CD14-positive monocyte (primary cell): ENCODE results near the gene RBPJL. TPM values are rescaled to one million over a fixed set of nuclear protein-coding genes. Genes with fewer than 3 reads are reported as not detected.

Experiments used
- DNase-seq, 3 donors: peaks; one replicate each; pipeline ENCODE4 v3.0.0-alpha.2; 2011 to 2022
- H2AFZ ChIP-seq: 2 replicates; pipeline ENCODE4 v1.6.0; 2012; ENCODE audit warnings: mild to moderate bottlenecking, low read depth, low read length, inconsistent platforms; ENCODE audit not compliant: insufficient read depth, poor library complexity, severe bottlenecking
- H3K27ac ChIP-seq, 2 donors: 1 replicate in 1 of 2; 2 replicates in 1 of 2; pipeline ENCODE4 v1.5.1; 2012 to 2013; ENCODE audit warnings: low read length in 2 of 2, control low read depth in 1 of 2, inconsistent platforms in 1 of 2, low read depth in 1 of 2, mild to moderate bottlenecking in 1 of 2
- H3K27me3 ChIP-seq, 2 donors: one replicate each; pipeline versions ENCODE4 v1.6.0 to v1.6.1; 2011 to 2013; ENCODE audit warnings: low read length in 2 of 2; ENCODE audit not compliant: control insufficient read depth in 2 of 2, insufficient read depth in 2 of 2
- H3K36me3 ChIP-seq, 2 donors: replicated peaks in 1 of 2; 1 replicate in 1 of 2; 2 replicates in 1 of 2; pipeline versions ENCODE4 v1.5.1 to v1.6.1; 2012 to 2013; ENCODE audit warnings: low read length in 2 of 2, control low read depth in 1 of 2, inconsistent platforms in 1 of 2, mild to moderate bottlenecking in 1 of 2; ENCODE audit not compliant: insufficient read depth in 2 of 2, control insufficient read depth in 1 of 2
- H3K4me1 ChIP-seq, 2 donors: 1 replicate in 1 of 2; 2 replicates in 1 of 2; pipeline versions ENCODE4 v1.5.1 to v1.6.1; 2012 to 2013; ENCODE audit warnings: low read length in 2 of 2, control low read depth in 1 of 2, inconsistent platforms in 1 of 2, mild to moderate bottlenecking in 1 of 2, moderate library complexity in 1 of 2; ENCODE audit not compliant: insufficient read depth in 2 of 2, control insufficient read depth in 1 of 2
- H3K4me2 ChIP-seq: replicated peaks from 2 replicates; pipeline ENCODE3; 2012; ENCODE audit warnings: low read length, moderate library complexity, mild to moderate bottlenecking; ENCODE audit not compliant: poor library complexity, severe bottlenecking; ENCODE audit errors: extremely low read depth
- H3K4me3 ChIP-seq, 3 experiments: fragments of 200-600 bp in 1 of 3; sonication (generic) in 1 of 3; replicated peaks in 1 of 3; 1 replicate in 2 of 3; 2 replicates in 1 of 3; pipeline ENCODE4 v1.5.1; 2011 to 2013; ENCODE audit warnings: low read length in 3 of 3, mild to moderate bottlenecking in 3 of 3, control low read depth in 2 of 3, low read depth in 2 of 3, inconsistent platforms in 1 of 3, moderate library complexity in 1 of 3
- H3K79me2 ChIP-seq: 2 replicates; pipeline ENCODE4 v1.6.0; 2012; ENCODE audit warnings: mild to moderate bottlenecking, control low read depth, inconsistent platforms, low read length, moderate library complexity; ENCODE audit not compliant: insufficient read depth
- H3K9ac ChIP-seq: 2 replicates; pipeline ENCODE4 v1.6.0; 2017; ENCODE audit warnings: low read length, mild to moderate bottlenecking; ENCODE audit not compliant: insufficient read depth, poor library complexity, severe bottlenecking
- H3K9me3 ChIP-seq, 2 donors: replicated peaks in 1 of 2; 1 replicate in 1 of 2; 2 replicates in 1 of 2; pipeline versions ENCODE4 v1.5.1 to v1.6.1; 2012 to 2013; ENCODE audit warnings: low read length in 2 of 2, control low read depth in 1 of 2; ENCODE audit not compliant: control insufficient read depth in 1 of 2, insufficient read depth in 1 of 2
- H4K20me1 ChIP-seq: 2 replicates; pipeline ENCODE4 v1.6.0; 2012; ENCODE audit warnings: mild to moderate bottlenecking, low read length, control low read depth, moderate library complexity; ENCODE audit not compliant: insufficient read depth
- H3K27ac Mint-ChIP-seq, 7 donors: one replicate each; pipeline ENCODE4 v1.8.0; 2020; ENCODE audit warnings: mild to moderate bottlenecking in 7 of 7, mixed read lengths in 7 of 7, moderate library complexity in 6 of 7, inconsistent platforms in 2 of 7
- H3K27me3 Mint-ChIP-seq, 3 donors: one replicate each; pipeline ENCODE4 v1.8.0; 2021 to 2022; ENCODE audit warnings: low read depth in 3 of 3, mild to moderate bottlenecking in 3 of 3, mixed read lengths in 3 of 3, moderate library complexity in 3 of 3, inconsistent platforms in 1 of 3
- H3K36me3 Mint-ChIP-seq, 2 donors: one replicate each; pipeline ENCODE4 v1.8.0; 2020; ENCODE audit warnings: mixed read lengths in 2 of 2, inconsistent platforms in 1 of 2, mild to moderate bottlenecking in 1 of 2
- H3K4me1 Mint-ChIP-seq: one replicate; pipeline ENCODE4 v1.8.0; 2020; ENCODE audit warnings: mild to moderate bottlenecking, mixed read lengths
- H3K4me3 Mint-ChIP-seq, 2 donors: one replicate each; pipeline ENCODE4 v1.8.0; 2020; ENCODE audit warnings: mild to moderate bottlenecking in 2 of 2, mixed read lengths in 2 of 2, moderate library complexity in 1 of 2
- H3K9me3 Mint-ChIP-seq, 7 donors: one replicate each; pipeline ENCODE4 v1.8.0; 2020 to 2022; ENCODE audit warnings: mixed read lengths in 7 of 7, mild to moderate bottlenecking in 6 of 7, moderate library complexity in 6 of 7, inconsistent platforms in 2 of 7
- WGBS: methylation state at CpG from one replicate; pipeline ENCODE4 v1.1.5; 2013; ENCODE audit warnings: missing lambda C conversion rate; ENCODE audit not compliant: insufficient coverage; 5-methylcytosine and 5-hydroxymethylcytosine counted together
- intact Hi-C, 2 donors: fragments of 100-400 bp; cut with micrococcal nuclease; formaldehyde crosslinking; loops; one replicate each; pipeline versions ENCODE4 v1.15.0 to v1.15.1; 2023
- polyA plus RNA-seq, 3 donors: library from polyadenylated mRNA; depleted of rRNA in 1 of 3; unstranded in 2 of 3; stranded (reverse) in 1 of 3; fragments of 300-500 nt in 2 of 3; fragments of >200 nt in 1 of 3; fragmentation: Illumina TruSeq in 2 of 3; gene quantifications; 1 replicate in 2 of 3; 2 replicates in 1 of 3; pipeline ENCODE4 v1.2.3, GENCODE V29; 2012 to 2021
- TF ChIP-seq, protein P1 (sequence below): fragments of 200-600 bp; IDR thresholded peaks from one replicate; pipeline ENCODE4 v1.8.0; 2022; ENCODE audit warnings: antibody characterized with exemption, mild to moderate bottlenecking

RBPJL gene
- polyA plus RNA-seq, 3 donors, result not detected

DNA sequence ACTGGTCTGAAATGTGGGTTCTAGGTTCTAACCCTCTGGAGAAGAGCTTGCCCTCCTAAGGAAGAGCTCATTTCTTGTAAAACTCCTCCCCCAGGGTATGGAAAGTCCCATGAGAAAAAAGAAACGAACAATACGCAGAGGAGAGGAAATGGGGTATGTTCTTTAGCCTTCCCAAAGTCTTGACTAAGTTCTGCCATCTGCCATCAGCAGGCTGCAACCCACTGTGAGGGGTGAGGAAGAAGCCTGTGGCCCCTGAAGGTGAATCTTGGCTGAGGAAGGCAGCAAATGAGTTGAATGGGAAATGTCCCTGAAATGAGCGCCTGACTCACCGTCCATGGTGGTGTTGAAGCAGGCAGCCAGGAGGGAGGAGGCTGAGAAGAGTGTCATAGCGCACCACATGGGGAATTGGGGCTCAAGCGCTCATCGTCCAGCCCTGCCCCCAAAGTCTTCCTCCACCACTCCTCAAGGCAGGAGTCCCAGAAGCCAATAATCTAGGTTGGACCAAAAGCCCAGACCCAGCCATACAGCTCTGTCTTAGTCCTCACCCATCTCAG lies 11.8 kb downstream of the RBPJL start:
- TF ChIP-seq, protein P1, sequence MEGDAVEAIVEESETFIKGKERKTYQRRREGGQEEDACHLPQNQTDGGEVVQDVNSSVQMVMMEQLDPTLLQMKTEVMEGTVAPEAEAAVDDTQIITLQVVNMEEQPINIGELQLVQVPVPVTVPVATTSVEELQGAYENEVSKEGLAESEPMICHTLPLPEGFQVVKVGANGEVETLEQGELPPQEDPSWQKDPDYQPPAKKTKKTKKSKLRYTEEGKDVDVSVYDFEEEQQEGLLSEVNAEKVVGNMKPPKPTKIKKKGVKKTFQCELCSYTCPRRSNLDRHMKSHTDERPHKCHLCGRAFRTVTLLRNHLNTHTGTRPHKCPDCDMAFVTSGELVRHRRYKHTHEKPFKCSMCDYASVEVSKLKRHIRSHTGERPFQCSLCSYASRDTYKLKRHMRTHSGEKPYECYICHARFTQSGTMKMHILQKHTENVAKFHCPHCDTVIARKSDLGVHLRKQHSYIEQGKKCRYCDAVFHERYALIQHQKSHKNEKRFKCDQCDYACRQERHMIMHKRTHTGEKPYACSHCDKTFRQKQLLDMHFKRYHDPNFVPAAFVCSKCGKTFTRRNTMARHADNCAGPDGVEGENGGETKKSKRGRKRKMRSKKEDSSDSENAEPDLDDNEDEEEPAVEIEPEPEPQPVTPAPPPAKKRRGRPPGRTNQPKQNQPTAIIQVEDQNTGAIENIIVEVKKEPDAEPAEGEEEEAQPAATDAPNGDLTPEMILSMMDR, result no peak
- intact Hi-C loops, result loop anchor here (2.0 to 5.0 kb wide), 3 partner anchors 118 to 452 kb away; no protein-coding TSS in a partner anchor
- Histone ChIP-seq H3K9me3 (no peaks in the 10 kb centered on the region), H3K4me2 (no peak overlapping the region), H3K9ac (no peak overlapping the region), H3K27ac (no peak overlapping the region), H3K79me2 (no peaks in the 10 kb centered on the region), H3K27me3 (peaks cover 2 to 26% of the 10 kb centered on the region in 2 donors), H3K4me3 (no peak overlapping the region), H3K4me1 (peaks cover 20 to 21% of the 10 kb centered on the region in 2 donors), H3K36me3 (no peaks in the 10 kb centered on the region), H2AFZ (no peak overlapping the region), H4K20me1 (no peaks in the 10 kb centered on the region)
- Mint-ChIP-seq H3K27me3 (peaks cover 33 to 42% (median 39%) of the 10 kb centered on the region in 3 donors), H3K9me3 (peaks cover 0 to 6% (median 2%) of the 10 kb centered on the region in 7 donors), H3K36me3 (no peaks in the 10 kb centered on the region), H3K4me1 (peaks cover 28% of the 10 kb centered on the region), H3K4me3 (no peak overlapping the region), H3K27ac (no peak overlapping the region)
- DNase-seq, result no peak
- WGBS, result 98% methylated on average over 5 of the region's 7 CpGs

DNA sequence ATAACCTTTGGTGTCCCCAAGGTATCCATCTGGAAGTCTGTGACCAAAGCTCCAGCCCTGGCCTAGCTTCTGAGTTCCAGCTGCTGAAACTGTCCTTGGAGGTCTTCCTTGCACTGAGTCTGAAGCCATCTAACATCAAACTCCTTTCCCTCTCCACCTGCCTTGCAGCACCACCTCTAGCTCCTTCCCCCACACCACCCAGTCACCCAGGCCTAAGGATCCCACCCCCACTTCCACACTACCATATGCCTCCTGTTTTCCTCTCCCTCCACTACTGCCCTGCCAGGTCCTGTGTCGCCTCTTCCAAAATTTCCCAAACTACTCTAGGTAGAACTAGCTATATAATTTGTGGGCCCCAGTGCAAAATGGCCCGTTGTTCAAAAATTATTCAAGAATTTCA lies 12.3 kb downstream of the RBPJL start:
- Histone ChIP-seq H3K4me3 (no peak overlapping the region), H3K27me3 (peaks cover 2 to 26% of the 10 kb centered on the region in 2 donors), H3K27ac (no peak overlapping the region), H3K4me2 (no peak overlapping the region), H2AFZ (peak overlapping the region; percentile 17), H3K36me3 (no peaks in the 10 kb centered on the region), H3K9ac (no peak overlapping the region), H3K79me2 (no peaks in the 10 kb centered on the region), H3K9me3 (no peaks in the 10 kb centered on the region), H3K4me1 (peaks cover 20 to 21% of the 10 kb centered on the region in 2 donors), H4K20me1 (no peaks in the 10 kb centered on the region)
- Mint-ChIP-seq H3K27ac (peak overlapping the region in 1 of 7 donors; percentile 35), H3K27me3 (peaks cover 33 to 40% (median 37%) of the 10 kb centered on the region in 3 donors), H3K36me3 (no peaks in the 10 kb centered on the region), H3K4me3 (no peak overlapping the region), H3K4me1 (peaks cover 28% of the 10 kb centered on the region), H3K9me3 (peaks cover 0 to 6% (median 2%) of the 10 kb centered on the region in 7 donors)
- TF ChIP-seq, protein P1, result no peak
- WGBS, result 40% methylated on average over 2 of the region's 2 CpGs
- intact Hi-C loops, result loop anchor here (1.0 to 5.0 kb wide), 4 partner anchors 118 to 452 kb away; no protein-coding TSS in a partner anchor
- no peak for DNase-seq
